ENCODE results near the gene CACNA2D4.

CACNA2D4 gene

DNA sequence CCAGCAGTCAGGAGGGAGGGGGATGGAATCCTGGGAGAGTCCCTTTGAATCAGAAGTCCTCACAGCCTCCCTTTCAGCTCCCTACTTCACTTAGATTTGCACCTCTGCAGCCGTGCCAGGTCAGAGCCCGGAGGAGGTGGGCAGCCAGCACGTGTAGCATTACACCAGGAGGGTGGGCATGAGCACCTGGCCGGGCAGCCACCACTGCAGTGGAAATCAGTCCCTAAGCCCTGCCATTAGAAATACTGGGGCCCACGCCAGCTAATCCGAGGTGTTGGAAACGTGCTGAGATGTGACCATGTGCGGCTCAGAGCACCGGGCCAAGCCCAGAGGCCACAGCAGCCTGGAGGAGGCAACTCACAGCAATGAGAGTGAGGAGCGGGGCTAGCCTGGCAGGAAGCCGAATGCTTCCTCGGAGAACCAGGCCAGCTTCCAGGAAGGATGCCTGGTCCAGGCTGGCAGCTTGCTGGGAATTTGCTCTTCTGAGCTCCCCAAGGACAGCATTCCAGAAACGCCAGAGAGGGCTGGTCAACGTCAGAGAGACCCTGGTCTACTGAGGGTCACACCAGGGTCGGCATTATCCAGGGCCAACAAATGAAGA is 9.4 kb upstream of the CACNA2D4 start:
- Histone ChIP-seq H2AK5ac (ENCODE audit: low read length, severe bottlenecking) (no peak overlapping the region), H3K9me3 (ENCODE audit: control insufficient read depth, low read length) (no peaks in the 10 kb centered on the region), H4K91ac (ENCODE audit: low read length) (no peak overlapping the region), H3K36me3 (ENCODE audit: control insufficient read depth in 1 of 2, insufficient read depth in 2 of 2, low read depth in 1 of 2, low read length in 2 of 2) (no peaks in the 10 kb centered on the region), H3K27me3 (ENCODE audit: control insufficient read depth in 1 of 2, insufficient read depth in 1 of 2, low read length in 2 of 2) (peaks cover 59 to 81% of the 10 kb centered on the region in 2 experiments), H4K8ac (ENCODE audit: low read length) (no peak overlapping the region), H3K23ac (ENCODE audit: low read length in 2 of 2) (no peak overlapping the region), H3K4ac (ENCODE audit: low read depth in 1 of 2, low read length in 2 of 2) (no peak overlapping the region), H3K4me1 (ENCODE audit: control insufficient read depth, insufficient read depth, low read depth, low read length) (peaks cover 6% of the 10 kb centered on the region), H2BK12ac (ENCODE audit: low read length in 2 of 2) (no peak overlapping the region), H3K4me3 (ENCODE audit: insufficient read depth in 1 of 2, low read depth in 1 of 2, low read length in 2 of 2) (no peak overlapping the region), H3K14ac (ENCODE audit: low read length in 2 of 2) (no peak overlapping the region), H3K18ac (ENCODE audit: low read depth in 1 of 2, low read length in 2 of 2) (no peak overlapping the region), H3K9ac (ENCODE audit: low read length) (no peak overlapping the region), H3K79me1 (replicated peaks; ENCODE audit: low read length, poor library complexity, severe bottlenecking) (no peaks in the 10 kb centered on the region), H2BK15ac (ENCODE audit: low read depth, poor library complexity, severe bottlenecking) (no peak overlapping the region), H2BK120ac (ENCODE audit: low read depth, low read length) (no peak overlapping the region), H3K27ac (ENCODE audit: low read length, poor library complexity, severe bottlenecking) (no peak overlapping the region), H2BK5ac (ENCODE audit: low read depth, low read length, poor library complexity, severe bottlenecking) (no peak overlapping the region), H3K4me2 (ENCODE audit: low read length, poor library complexity, severe bottlenecking) (no peak overlapping the region), H2AFZ (ENCODE audit: low read depth, low read length) (no peak overlapping the region)
- no peak for DNase-seq
- 80% methylated on average over 15 of the region's 15 CpGs for WGBS

DNA sequence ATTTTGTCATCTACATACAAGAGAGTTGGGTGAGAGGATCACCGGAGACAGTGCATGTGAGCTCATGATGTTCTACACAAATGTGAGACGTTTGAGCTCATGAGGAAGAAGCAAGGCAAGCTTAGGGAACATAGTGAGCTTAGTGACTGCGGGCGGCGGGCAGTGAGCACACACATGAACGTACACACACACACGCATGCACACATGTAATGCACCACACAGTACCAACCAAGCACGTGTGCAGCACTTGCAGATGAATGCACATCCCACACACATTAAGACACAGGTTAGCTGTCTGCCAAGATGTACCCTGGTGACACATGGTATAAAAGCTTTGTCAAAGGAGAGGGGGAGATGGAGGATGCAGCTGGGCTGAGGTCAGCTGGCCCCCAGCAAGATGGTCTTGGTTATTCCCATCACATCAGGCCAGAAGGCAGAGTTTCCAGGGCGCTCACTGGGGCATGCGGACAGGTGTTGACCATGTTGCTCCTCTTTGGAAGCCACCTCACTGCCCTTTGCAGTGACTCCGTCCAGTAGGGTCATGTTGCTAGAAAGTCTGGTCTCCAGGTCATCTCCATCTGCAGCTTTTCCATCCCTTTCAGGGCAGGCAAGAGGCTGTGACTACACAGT is 8.7 kb upstream of the CACNA2D4 start:
- H3K27me3 ChIP-seq (ENCODE audit: control insufficient read depth in 1 of 2, insufficient read depth in 1 of 2, low read length in 2 of 2), result peaks cover 59 to 82% of the 10 kb centered on the region in 2 experiments
- H3K4me3 ChIP-seq (ENCODE audit: insufficient read depth in 1 of 2, low read depth in 1 of 2, low read length in 2 of 2), result no peak overlapping the region
- no peak overlapping the region for H2BK120ac ChIP-seq (ENCODE audit: low read depth, low read length)
- H3K14ac ChIP-seq (ENCODE audit: low read length in 2 of 2), result no peak overlapping the region
- no peak for DNase-seq
- no peak overlapping the region for H3K23ac ChIP-seq (ENCODE audit: low read length in 2 of 2)
- H2BK12ac ChIP-seq (ENCODE audit: low read length in 2 of 2), result no peak overlapping the region
- H3K4me2 ChIP-seq (ENCODE audit: low read length, poor library complexity, severe bottlenecking), result no peak overlapping the region
- H2AK5ac ChIP-seq (ENCODE audit: low read length, severe bottlenecking), result no peak overlapping the region
- H4K8ac ChIP-seq (ENCODE audit: low read length), result no peak overlapping the region
- H3K27ac ChIP-seq (ENCODE audit: low read length, poor library complexity, severe bottlenecking), result no peak overlapping the region
- no peak overlapping the region for H2AFZ ChIP-seq (ENCODE audit: low read depth, low read length)
- no peak overlapping the region for H3K18ac ChIP-seq (ENCODE audit: low read depth in 1 of 2, low read length in 2 of 2)
- no peak overlapping the region for H3K4ac ChIP-seq (ENCODE audit: low read depth in 1 of 2, low read length in 2 of 2)
- no peaks in the 10 kb centered on the region for H3K79me1 ChIP-seq (replicated peaks; ENCODE audit: low read length, poor library complexity, severe bottlenecking)
- H3K4me1 ChIP-seq (ENCODE audit: control insufficient read depth, insufficient read depth, low read depth, low read length), result peaks cover under 1% of the 10 kb centered on the region
- H3K9ac ChIP-seq (ENCODE audit: low read length), result no peak overlapping the region
- no peaks in the 10 kb centered on the region for H3K9me3 ChIP-seq (ENCODE audit: control insufficient read depth, low read length)
- 94% methylated on average over 10 of the region's 11 CpGs for WGBS
- H4K91ac ChIP-seq (ENCODE audit: low read length), result no peak overlapping the region
- no peaks in the 10 kb centered on the region for H3K36me3 ChIP-seq (ENCODE audit: control insufficient read depth in 1 of 2, insufficient read depth in 2 of 2, low read depth in 1 of 2, low read length in 2 of 2)
- no peak overlapping the region for H2BK15ac ChIP-seq (ENCODE audit: low read depth, poor library complexity, severe bottlenecking)
- H2BK5ac ChIP-seq (ENCODE audit: low read depth, low read length, poor library complexity, severe bottlenecking), result no peak overlapping the region

DNA sequence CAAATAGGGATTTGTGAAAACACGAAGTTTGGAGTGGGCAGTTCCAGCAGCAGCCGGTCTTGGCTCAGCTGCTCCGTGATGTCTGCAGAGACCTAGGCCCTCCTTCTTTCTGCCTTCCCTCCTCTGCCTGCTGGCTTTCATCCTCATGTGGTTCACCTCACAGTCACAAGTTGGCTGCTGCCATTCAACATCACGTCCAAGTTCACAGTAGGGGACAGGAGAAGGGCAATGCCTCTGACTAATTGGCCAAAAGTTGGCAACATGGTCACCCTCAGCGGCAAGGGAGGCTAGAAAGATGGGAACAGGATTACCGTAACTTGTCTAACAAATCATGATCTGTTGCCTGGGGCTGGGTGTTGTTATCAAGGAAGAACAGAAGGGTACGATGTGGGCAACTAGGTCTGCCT is 7.8 kb upstream of the CACNA2D4 start:
- DNase-seq, result no peak
- Histone ChIP-seq H3K18ac (ENCODE audit: low read depth in 1 of 2, low read length in 2 of 2) (no peak overlapping the region), H2BK120ac (ENCODE audit: low read depth, low read length) (no peak overlapping the region), H3K9ac (ENCODE audit: low read length) (no peak overlapping the region), H3K14ac (ENCODE audit: low read length in 2 of 2) (no peak overlapping the region), H3K9me3 (ENCODE audit: control insufficient read depth, low read length) (no peaks in the 10 kb centered on the region), H3K27ac (ENCODE audit: low read length, poor library complexity, severe bottlenecking) (no peak overlapping the region), H3K4me2 (ENCODE audit: low read length, poor library complexity, severe bottlenecking) (no peak overlapping the region), H3K4me3 (ENCODE audit: insufficient read depth in 1 of 2, low read depth in 1 of 2, low read length in 2 of 2) (no peak overlapping the region), H2AK5ac (ENCODE audit: low read length, severe bottlenecking) (no peak overlapping the region), H3K23ac (ENCODE audit: low read length in 2 of 2) (no peak overlapping the region), H3K79me1 (replicated peaks; ENCODE audit: low read length, poor library complexity, severe bottlenecking) (no peaks in the 10 kb centered on the region), H3K27me3 (ENCODE audit: control insufficient read depth in 1 of 2, insufficient read depth in 1 of 2, low read length in 2 of 2) (peaks cover 59 to 78% of the 10 kb centered on the region in 2 experiments), H2BK5ac (ENCODE audit: low read depth, low read length, poor library complexity, severe bottlenecking) (no peak overlapping the region), H3K4me1 (ENCODE audit: control insufficient read depth, insufficient read depth, low read depth, low read length) (no peaks in the 10 kb centered on the region), H4K91ac (ENCODE audit: low read length) (no peak overlapping the region), H3K36me3 (ENCODE audit: control insufficient read depth in 1 of 2, insufficient read depth in 2 of 2, low read depth in 1 of 2, low read length in 2 of 2) (no peaks in the 10 kb centered on the region), H2AFZ (ENCODE audit: low read depth, low read length) (no peak overlapping the region), H2BK15ac (ENCODE audit: low read depth, poor library complexity, severe bottlenecking) (no peak overlapping the region), H3K4ac (ENCODE audit: low read depth in 1 of 2, low read length in 2 of 2) (no peak overlapping the region), H4K8ac (ENCODE audit: low read length) (no peak overlapping the region), H2BK12ac (ENCODE audit: low read length in 2 of 2) (no peak overlapping the region)
- 94% methylated on average over 7 of the region's 7 CpGs for WGBS

DNA sequence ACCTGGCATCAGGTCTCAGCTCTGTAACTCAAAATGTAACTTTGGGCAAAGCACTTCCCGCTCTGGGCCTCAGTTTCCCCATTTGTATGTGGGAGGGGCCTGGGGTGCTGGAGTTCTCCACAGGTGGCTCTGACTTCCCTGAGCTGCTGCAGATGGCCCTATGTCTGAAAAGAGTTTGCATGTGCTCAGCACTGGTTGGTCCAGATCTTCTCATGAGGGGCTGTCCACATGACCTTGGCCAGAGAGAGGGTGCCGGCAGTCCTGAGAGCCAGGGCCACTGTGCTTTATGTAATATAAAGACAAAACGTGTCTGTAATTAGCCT is 7.2 kb upstream of the CACNA2D4 start:
- Histone ChIP-seq H3K23ac (ENCODE audit: low read length in 2 of 2) (no peak overlapping the region), H2BK15ac (ENCODE audit: low read depth, poor library complexity, severe bottlenecking) (no peak overlapping the region), H3K27ac (ENCODE audit: low read length, poor library complexity, severe bottlenecking) (no peak overlapping the region), H2BK120ac (ENCODE audit: low read depth, low read length) (no peak overlapping the region), H3K9ac (ENCODE audit: low read length) (no peak overlapping the region), H3K9me3 (ENCODE audit: control insufficient read depth, low read length) (no peaks in the 10 kb centered on the region), H3K36me3 (ENCODE audit: control insufficient read depth in 1 of 2, insufficient read depth in 2 of 2, low read depth in 1 of 2, low read length in 2 of 2) (no peaks in the 10 kb centered on the region), H2BK5ac (ENCODE audit: low read depth, low read length, poor library complexity, severe bottlenecking) (no peak overlapping the region), H3K18ac (ENCODE audit: low read depth in 1 of 2, low read length in 2 of 2) (no peak overlapping the region), H3K14ac (ENCODE audit: low read length in 2 of 2) (no peak overlapping the region), H4K91ac (ENCODE audit: low read length) (no peak overlapping the region), H4K8ac (ENCODE audit: low read length) (no peak overlapping the region), H3K4ac (ENCODE audit: low read depth in 1 of 2, low read length in 2 of 2) (no peak overlapping the region), H3K4me3 (ENCODE audit: insufficient read depth in 1 of 2, low read depth in 1 of 2, low read length in 2 of 2) (no peak overlapping the region), H3K79me1 (replicated peaks; ENCODE audit: low read length, poor library complexity, severe bottlenecking) (no peaks in the 10 kb centered on the region), H2BK12ac (ENCODE audit: low read length in 2 of 2) (no peak overlapping the region), H2AFZ (ENCODE audit: low read depth, low read length) (no peak overlapping the region), H3K4me2 (ENCODE audit: low read length, poor library complexity, severe bottlenecking) (no peak overlapping the region), H3K27me3 (ENCODE audit: control insufficient read depth in 1 of 2, insufficient read depth in 1 of 2, low read length in 2 of 2) (peaks cover 54 to 78% of the 10 kb centered on the region in 2 experiments), H2AK5ac (ENCODE audit: low read length, severe bottlenecking) (no peak overlapping the region), H3K4me1 (ENCODE audit: control insufficient read depth, insufficient read depth, low read depth, low read length) (no peaks in the 10 kb centered on the region)
- WGBS, result 86% methylated on average over 3 of the region's 3 CpGs
- no peak for DNase-seq

All from mesenchymal stem cell (in vitro differentiated cells and primary cell).